ENCODE measurements around the gene MED13L. TPM values are rescaled to one million over a fixed set of nuclear protein-coding genes. Genes with fewer than 3 reads are reported as not detected.

MED13L gene
- total RNA-seq, 6 experiments from 2014 or later, result 29.0 to 52.0 (median 38.1) TPM

- no peak overlapping the region for H3K27ac ChIP-seq
- H3K9me3 ChIP-seq, result no peaks in the 10 kb centered on the region
- ATAC-seq (peak; percentile 35 to 65 (median 48)), DNase-seq (no peak)
- peaks cover 0 to 59% (median 20%) of the 10 kb centered on the region in 4 donors for H3K4me1 ChIP-seq
- intact Hi-C loops (cut with DNase I), result no loop called here
- no peaks in the 10 kb centered on the region for H3K36me3 ChIP-seq
- TF ChIP-seq CTCF (IDR thresholded peaks at IDR 0.05) (no peak), POLR2A (IDR thresholded peaks at IDR 0.05) (no peak)
- 16% methylated on average over 11 of the region's 11 CpGs for WGBS (ENCODE audit: insufficient coverage, low coverage, low lambda C conversion rate, missing lambda C conversion rate)
- no peaks in the 10 kb centered on the region for H3K27me3 ChIP-seq
- H3K4me3 ChIP-seq, result no peak overlapping the region
These were observed 153.8 kb downstream of the MED13L start for GRCh38 chr12:116123451-116124258.

- intact Hi-C loops (cut with DNase I), result no loop called here
- ATAC-seq, result no peak
- H3K4me3 ChIP-seq, result no peak overlapping the region
- no peaks in the 10 kb centered on the region for H3K27me3 ChIP-seq
- no peak for TF ChIP-seq POLR2A (IDR thresholded peaks at IDR 0.05)
- TF ChIP-seq CTCF (IDR thresholded peaks at IDR 0.05), result no peak
- H3K9me3 ChIP-seq, result no peaks in the 10 kb centered on the region
- no peak overlapping the region for H3K27ac ChIP-seq
- H3K36me3 ChIP-seq, result no peaks in the 10 kb centered on the region
- no peak for DNase-seq
- WGBS (ENCODE audit: insufficient coverage, low coverage, low lambda C conversion rate, missing lambda C conversion rate), result 17% methylated on average over 3 of the region's 3 CpGs
- H3K4me1 ChIP-seq, result peaks cover 0 to 59% (median 20%) of the 10 kb centered on the region in 4 donors
These were observed 154.9 kb downstream of the MED13L start for GRCh38 chr12:116122628-116123027.

GRCh38 chr12:116121453-116121871 lies 156.0 kb downstream of the MED13L start:
- H3K27me3 ChIP-seq, result no peaks in the 10 kb centered on the region
- H3K4me3 ChIP-seq, result no peak overlapping the region
- ATAC-seq (peak; percentile 25 to 53 (median 42)), DNase-seq (no peak)
- H3K4me1 ChIP-seq, result peaks cover 0 to 53% (median 19%) of the 10 kb centered on the region in 4 donors
- 11% methylated on average over 2 of the region's 2 CpGs for WGBS (ENCODE audit: insufficient coverage, low coverage, low lambda C conversion rate, missing lambda C conversion rate)
- intact Hi-C loops (cut with DNase I), result no loop called here
- H3K9me3 ChIP-seq, result no peaks in the 10 kb centered on the region
- H3K36me3 ChIP-seq, result no peaks in the 10 kb centered on the region
- TF ChIP-seq CTCF (IDR thresholded peaks at IDR 0.05) (no peak), POLR2A (IDR thresholded peaks at IDR 0.05) (no peak)
- no peak overlapping the region for H3K27ac ChIP-seq

DNA sequence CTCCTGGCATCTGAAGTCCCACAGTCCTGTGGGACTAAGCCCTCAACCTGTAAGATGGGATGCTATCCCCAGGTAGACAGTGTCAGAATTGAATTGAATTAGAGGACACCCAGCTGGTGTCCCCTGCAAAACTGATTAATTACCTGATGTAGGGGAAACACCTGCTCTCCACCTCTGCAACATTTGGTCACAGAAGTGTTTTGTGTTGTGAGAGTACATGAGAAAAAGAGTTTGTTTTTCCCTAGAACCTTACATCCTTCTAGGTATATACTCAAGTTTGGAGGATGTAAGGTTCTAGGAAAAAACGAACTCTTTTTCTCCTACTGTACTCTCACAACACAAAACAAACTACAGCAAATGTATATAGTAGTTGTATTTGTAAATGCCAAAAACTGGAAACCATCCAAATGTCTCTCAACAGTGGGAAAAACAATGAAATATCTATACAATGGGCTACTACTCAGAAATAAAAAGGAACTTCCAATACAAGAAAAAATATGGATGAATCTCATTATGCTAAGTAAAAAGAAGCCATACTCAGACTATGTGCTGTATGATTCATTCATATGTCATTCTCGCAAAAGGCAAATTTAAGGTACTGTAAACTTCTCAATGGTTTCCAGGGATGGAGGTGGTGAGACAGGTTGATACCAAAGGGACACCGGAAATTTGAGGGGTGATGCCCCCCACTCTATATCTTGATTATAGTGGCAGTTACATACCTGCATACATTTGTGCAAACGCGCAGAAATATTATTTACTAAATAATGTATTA lies 160.7 kb downstream of the MED13L start:
- Histone ChIP-seq H3K4me1 (peaks cover 0 to 40% (median 6%) of the 10 kb centered on the region in 4 donors), H3K27me3 (no peaks in the 10 kb centered on the region), H3K27ac (no peak overlapping the region), H3K36me3 (no peaks in the 10 kb centered on the region), H3K4me3 (no peak overlapping the region), H3K9me3 (no peaks in the 10 kb centered on the region)
- 95% methylated on average over 3 of the region's 5 CpGs for WGBS (ENCODE audit: insufficient coverage, low coverage, low lambda C conversion rate, missing lambda C conversion rate)
- DNase-seq, result no peak
- no peak for TF ChIP-seq POLR2A (IDR thresholded peaks at IDR 0.05)
- TF ChIP-seq CTCF (IDR thresholded peaks at IDR 0.05), result no peak
- no peak for ATAC-seq
- intact Hi-C loops (cut with DNase I), result no loop called here
